GOT3 (cell line): ENCODE data around the gene CSKMT.
"Not testable (repeated sequence)": the region's sequence is repeated elsewhere in the genome, so short reads cannot be mapped to it uniquely, and the experiment has no call there.

Source experiments
- DNase-seq: peaks from one replicate; lab custom pipeline; 2025; ENCODE audit warnings: mixed read lengths; lab: John Stamatoyannopoulos, UW

The CSKMT gene, protein sequence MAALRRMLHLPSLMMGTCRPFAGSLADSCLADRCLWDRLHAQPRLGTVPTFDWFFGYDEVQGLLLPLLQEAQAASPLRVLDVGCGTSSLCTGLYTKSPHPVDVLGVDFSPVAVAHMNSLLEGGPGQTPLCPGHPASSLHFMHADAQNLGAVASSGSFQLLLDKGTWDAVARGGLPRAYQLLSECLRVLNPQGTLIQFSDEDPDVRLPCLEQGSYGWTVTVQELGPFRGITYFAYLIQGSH

DNA sequence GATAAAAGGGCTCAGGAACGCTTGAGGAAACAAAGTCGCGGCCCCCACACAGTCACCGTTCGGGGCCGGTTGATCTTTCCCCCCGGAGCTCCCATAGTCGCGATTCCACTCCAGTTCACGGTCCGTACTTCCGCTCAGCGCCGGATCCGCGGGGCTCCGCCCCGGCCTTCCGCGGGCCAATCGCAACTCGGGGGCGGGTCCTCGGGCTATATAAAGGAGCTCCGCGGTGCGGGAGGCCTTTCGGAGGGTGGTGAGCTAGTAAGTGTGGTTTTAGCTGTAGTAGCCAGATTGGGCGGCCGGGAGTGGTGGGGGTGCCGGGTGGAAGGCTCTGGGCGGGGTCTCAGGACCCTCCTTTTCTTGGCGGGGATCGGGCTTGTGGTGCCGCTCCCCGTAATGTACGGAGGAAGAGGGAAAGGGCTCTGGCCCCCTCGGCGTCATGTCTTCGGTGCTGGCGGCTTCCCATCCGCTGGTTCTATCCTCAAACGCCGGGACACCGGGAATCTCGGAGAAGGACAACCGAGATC, at the start of gene CSKMT, which contains the start of gene C11orf98:
TSS of gene CSKMT (plus strand) at position 238 of the 524 bp plus-strand sequence. CDS start 568 bp downstream, outside the sequence.
TSS of gene C11orf98 (minus strand) at position 136 of the 524 bp plus-strand sequence. CDS start at position 95, 41 bp downstream.
- peak; percentile 92 for DNase-seq

DNA sequence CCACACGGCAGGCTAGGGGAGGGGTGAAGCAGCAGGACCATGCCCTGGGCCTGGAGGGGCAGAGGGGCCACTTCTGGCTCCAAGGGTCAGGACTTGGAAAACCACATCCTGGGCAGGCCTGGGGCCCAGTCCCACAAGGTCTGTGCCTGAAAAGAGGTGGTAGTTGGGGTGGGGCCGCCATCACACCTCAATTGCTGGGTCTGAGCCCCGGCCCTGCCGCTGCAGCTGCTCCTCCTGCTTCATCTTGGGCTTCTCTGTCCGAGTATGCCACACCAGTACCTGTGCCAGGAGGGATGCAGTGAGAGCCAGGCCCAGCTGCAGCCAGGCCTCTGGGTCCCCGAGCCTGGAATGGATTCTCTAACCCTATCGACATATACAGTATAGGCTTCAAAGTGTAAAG, 49.6 kb upstream of the CSKMT start:
- DNase-seq: no peak

DNA sequence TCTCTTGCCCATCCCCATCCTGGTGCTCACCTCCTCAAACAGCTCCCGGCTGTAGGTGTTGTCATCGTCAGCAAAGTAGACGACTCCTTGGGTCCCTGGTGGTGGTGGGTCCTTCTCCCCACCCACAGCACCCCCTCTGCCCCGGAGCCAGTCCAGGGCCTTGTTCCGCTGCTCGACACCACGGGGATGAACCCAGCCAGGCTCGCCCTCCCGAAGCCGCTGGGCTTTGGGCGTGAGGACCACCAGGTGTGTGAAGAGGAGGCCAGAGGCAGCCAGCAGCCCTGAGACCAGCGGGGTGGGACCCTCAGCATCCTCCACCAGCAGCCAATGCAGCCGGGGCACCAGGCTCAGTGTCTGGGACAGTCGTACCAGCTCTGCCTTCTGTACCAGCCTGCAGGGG, 48.2 kb upstream of the CSKMT start:
- DNase-seq: not testable (repeated sequence)

DNA sequence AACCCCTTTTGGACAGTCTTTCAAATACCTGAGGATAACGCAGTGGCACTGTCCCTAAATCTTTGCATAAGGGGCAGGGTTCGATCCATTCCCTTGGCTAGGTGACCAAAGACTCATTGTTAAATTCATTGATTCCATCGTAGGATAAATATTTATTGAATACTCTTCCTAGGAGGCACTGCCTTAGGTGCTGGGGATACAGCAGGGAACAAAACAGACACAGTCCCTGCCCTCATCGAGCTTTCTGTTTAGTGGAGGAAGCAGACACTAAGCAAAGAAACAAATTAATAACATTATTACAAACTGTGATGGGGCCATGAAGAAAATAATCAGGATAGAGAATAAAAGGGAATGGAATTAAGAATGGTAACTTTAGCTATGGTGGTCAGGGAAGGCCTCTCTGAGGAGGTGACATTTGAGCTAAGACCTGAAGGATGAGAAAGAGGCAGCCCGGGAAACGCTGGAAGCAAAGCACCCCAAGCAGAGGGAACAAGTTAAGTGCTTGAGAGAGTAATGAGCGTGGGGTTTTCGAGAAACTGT, 44.0 kb upstream of the CSKMT start:
- no peak for DNase-seq

DNA sequence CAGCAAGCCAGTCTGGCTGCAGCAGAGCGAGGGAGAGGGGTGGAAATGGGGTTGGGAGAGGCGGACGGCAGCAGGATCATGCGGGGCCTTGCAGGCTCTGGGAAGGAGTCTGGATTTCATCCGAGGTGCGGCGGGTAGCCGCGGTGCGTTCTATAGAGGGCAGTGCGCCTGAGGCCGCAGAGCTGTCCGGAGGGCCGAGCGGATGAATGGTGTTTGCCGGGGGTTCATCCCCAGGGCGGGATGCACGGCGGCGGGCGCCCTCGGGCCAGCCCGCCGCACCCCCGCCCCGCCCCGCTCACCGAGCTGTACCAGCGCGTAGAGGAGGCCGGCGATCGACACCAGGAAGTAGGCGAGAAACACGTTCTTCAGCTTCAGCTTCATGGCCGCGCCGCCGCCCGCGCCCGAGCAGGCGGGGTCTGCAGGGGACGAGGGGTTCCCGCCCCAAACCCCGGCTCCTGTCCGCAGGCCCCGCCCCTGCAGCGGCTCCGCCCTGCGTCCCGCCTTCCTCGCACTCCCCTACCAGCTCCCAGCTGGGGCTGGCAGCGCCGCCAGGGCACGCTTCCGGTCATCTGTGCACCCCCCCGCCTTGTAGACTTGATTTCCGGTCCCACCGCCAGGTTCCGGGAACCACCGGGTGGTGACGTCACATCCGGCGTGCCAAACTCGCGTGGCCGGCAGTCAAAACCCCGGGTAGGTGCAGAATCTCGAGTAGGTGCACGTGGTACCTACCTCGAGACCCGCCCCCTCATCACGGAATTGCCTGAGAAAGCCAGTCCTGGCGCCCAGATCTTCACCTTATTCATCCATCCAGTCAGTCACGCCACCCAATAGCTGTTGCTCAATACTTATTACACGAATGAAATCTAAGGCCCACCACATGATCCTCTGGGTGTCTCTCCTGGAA, 43.3 kb upstream of the CSKMT start, which contains the start of gene B3GAT3:
TSS of gene B3GAT3 (minus strand) at position 420 of the 904 bp plus-strand sequence. CDS start at position 381, 39 bp downstream.
- DNase-seq: peak; percentile 96

DNA sequence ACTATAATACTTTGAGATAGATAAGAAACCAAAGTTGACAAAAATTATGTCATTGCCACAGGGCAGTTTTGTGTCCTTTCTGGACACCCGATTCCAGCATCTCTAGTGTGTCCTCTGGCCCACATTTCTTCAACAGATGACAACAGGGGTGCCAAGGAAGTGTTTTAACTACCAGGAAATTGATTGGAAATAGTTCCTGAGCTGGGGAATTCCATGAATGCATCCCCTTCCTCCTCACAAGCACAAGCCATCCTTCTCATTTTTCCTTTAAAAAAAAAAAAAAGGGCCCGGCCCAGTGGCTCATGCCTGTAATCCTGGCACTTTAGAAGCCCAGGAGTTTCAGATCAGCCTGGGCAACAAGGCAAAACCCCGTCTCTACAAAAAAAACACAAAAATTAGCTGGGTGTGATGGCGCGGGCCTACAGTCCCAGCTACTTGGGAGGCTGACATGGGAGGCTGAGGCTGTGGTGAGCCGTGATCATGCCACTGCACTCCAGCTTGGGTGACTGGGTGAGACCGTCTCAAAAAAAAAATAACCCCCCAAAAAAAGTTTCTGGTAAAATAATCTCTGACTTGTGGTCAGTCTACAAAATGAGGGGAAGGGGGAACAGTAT, 42.5 kb upstream of the CSKMT start:
- no peak for DNase-seq

DNA sequence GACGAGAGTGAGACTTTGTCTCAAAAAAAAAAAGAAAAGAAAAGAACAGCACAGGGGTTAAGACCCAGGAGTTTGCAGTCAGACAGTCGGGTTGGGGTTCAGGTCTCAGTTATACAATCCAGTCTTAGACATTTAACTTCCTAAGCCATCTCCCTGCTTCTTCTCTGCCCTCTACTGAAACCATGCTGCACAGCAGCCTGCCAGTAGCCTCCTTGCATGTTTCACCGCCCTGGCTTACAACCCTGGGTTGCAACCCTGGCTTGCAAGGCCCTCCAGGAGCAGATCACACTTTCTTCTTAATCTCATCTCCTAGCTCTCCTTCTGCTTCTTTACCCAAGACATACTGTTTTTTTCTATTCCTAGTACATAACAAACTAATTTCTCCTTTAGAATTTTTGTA, 37.4 kb upstream of the CSKMT start:
- DNase-seq: no peak

DNA sequence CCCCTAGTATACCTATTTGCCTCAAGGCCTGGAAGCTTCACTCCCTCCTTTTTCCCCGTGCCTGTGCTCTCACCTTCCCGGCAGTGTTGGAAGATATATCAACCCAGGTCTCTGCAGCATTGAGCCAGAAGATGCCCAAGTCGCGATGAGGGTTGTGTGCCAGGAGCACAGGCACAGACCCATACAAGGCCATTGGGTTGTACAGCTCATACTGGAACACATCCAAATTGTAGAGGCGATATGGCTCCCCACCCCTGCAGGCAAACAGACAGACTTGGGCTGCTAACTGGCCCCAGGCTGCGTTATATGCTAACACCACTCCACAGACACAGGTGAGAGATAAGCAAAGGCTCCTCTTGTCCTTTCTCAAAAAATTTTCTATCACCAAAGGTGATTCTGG, 32.6 kb upstream of the CSKMT start:
- no peak for DNase-seq

DNA sequence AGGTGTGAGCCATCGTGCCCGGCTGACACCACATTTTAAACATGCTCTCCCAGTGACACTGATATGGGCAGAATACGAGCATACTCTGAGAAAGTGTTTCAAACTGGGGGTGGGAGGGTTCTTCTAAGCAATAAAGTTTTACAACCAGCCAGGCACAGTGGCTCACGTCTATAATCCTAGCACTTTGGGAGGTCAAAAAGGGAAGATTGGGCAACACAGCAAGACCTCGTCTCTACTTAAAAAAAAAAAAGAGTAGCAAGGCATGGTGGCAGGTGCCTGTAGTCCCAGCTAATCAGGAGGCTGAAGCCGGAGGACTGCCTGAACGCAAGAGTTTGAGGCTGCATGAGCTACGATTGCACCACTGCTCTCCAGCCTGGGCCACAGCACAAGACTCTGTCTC, 20.9 kb upstream of the CSKMT start:
- no peak for DNase-seq

DNA sequence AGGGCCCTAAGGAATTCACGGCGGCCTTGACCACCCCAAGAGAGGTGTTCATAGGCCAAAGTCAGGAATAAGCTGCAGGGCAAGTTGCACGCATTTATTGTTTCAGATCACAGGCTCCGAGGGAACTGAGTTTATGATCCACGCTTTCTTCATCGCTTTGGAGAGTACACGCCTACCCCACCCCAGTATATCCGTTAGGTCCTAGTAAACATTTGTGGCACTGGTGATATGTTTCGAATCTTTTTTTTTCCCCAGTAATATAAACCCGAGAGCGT, 19.5 kb upstream of the CSKMT start:
- no peak for DNase-seq

DNA sequence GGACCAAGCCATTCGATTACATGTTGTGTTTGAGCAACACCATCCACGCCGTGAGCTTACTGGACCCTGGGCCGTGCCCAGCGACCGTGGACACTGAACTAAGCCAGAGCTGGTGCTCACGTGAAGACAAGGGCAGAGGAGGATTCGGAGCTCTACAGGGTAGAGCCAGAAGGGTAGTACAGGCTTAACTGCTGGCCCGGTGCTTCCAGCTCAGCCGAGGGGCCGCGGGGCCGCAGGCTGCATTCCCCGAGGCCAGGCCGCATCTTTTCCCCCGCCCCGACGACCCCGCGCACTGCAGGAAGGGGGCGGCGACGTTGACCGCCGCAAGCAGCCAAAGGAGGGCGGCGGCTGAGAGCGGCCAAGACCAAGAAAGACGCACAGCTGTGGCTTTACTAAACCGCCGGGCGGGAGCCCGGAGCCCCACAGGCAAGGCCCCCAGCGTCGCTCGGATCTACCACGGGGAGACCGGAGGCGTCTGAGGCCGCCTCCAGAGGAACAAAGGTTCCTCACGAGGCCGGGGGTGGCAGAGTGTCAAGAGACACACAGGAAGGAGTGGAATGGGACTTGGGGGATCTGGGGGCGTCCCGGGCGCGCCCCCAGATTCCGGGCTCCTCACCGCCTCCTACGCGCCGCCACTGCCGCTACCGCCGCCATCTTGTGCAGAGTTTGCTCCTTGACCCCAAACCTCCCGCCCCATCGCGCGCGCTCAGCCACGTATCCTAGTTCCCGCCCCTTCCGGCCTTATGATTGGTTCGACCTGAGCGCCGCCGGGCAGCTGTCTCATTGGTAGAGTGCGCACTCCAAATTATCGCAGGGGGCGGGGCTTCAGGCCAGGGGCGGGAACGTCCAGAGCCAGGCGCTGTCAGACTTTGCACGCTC, 18.9 kb upstream of the CSKMT start, which contains the start of gene GANAB:
TSS of gene GANAB (minus strand) at position 668 of the 879 bp plus-strand sequence. CDS start at position 654, 14 bp downstream.
- peak; percentile 92 for DNase-seq

DNA sequence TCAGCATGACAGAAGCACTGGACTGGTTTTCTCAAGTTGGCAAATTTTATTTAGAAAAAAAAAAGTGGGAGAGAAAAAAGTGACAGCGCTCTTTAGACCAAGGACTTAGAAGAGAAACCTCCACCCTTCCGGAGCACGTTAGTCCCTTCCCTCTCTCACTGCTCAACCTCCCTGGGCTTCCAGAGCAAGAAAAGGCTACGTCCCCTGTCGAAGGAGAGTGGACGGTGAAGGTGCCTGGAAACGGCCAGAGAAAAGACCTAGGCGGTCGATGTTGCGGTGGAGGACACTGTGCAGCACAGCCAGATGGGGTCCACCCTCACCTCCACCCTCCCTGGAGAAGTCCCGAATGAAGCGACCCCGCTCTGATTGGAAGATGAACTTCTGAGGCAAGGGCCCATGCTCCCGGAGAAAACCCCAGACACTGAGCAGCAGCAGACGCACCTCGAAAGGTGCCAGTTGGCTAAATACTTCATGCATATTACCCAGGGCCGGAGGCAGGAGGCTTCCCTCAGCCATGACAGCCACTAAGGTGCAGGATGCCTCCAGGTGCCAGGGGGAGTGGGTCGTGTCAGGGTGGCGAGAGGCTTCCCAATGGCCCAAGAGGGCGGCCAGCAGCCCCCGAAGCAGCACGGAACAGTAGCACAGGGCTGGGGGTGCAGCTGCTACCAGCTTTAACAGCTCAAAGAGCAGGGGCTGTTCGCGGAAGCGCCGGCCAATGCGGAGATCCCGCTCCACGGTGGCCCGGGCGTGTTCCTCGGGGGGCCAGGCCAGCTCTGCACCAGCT, 18.1 kb upstream of the CSKMT start:
- no peak for DNase-seq

DNA sequence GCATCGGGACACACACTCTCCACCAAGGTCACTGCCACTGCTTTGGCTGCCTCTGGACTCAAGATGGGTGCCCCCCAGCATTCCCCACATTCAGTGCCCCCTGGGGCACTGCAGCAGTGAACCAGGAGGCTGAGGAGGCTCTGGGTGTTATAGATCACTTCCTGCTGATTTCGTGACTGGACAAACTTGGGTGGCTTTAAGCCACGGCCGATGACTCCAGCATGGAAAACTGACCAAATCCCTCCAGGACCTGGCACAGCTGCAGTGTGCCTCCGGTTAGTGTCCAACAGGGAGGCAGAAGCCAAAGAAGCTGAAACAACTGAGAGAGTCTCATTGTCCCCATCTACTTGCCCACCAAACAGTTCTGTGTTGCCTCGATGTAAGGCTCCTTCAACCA, 17.5 kb upstream of the CSKMT start:
- DNase-seq: peak; percentile 22

DNA sequence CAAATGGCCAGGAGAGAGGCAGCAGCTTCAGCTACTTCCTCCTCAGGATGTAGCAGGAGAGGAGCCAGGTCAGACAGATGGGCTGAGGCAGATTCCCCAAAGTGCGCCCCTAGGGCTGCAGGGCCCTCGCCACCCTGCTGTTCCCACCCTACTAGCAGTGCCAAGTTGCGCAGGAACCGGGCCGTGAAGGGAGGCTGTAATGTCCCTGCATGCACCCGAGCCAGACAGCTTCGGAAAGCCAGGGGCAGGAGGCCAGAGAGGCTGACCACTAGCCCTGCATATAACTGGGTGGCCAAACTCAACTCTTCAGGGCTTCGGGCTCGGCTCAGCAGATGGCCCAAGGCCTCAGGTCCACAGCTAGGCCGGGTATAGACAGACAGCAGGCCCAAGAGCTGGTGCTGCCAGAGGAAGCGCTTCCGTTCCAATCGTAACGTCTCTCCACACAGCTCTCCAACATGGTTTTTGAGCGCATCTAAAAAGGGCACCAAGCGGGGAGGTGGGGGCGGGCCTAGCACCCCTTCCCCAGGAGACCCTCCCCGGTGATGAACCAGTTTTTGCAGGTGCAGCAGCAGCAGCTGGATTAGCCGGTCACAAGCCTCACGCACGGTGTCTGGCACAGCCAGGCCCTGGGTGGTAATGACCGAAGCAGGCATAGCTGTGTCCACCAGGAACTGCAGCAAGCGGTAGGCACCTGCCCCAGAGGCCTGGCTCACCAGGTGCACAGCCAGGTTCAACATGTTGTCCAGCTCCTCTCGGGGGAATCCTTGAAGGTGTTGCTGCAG, 16.7 kb upstream of the CSKMT start:
- no peak for DNase-seq

DNA sequence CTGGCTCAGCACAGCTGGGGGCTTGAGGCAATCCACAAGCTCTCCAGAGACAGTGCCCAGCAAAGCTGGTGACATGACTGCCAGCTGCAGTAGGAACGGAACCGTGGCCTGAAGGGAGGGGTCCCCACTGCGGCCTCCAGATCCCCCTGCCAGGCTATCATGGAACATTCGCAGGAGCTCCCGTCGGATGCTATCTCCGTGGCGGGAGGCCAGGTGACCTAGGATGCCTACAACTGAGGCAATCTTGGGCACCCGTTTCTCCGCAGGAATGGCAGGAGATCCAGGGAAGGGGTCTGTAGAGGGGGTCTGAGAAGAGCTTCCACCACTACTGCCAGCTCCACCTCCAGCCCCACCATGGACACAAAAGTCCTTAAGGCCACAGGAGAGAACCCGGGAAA, 16.1 kb upstream of the CSKMT start:
- DNase-seq: no peak

DNA sequence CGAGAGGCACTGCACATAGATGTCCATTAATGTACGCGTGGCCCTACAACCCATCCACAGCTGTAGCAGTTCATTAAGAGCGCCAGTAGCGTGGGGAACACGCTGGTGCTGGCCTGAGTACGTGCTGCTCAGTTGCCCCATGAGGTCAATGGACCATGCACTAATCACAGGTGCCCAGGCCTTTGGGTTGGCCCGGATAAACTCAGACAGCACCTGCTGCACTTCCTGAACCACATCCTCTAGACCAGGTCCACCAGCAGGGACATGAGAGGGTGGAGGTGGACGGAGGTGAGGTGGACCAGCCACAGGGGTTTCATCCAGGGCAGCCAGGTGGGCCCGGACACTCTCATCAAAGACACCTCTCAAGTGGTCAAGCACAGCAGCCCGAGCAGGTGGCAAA, 15.6 kb upstream of the CSKMT start:
- DNase-seq: no peak

DNA sequence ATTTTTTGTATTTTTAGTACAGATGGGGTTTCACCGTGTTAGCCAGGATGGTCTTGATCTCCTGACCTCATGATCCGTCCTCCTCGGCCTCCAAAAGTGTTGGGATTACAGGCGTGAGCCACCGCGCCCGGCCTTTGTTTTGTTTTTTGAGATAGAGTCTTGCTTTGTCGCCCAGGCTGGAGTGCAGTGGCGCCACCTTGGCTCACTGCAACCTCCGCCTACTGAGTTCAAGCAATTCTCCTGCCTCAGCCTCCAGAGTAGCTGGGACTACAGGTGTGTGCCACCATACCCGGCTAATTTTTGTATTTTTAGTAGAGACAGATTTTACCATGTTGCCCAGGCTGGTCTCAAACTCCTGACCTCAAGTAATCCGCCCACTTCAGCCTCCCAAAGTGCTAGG, 14.8 kb upstream of the CSKMT start:
- DNase-seq: not testable (repeated sequence)

DNA sequence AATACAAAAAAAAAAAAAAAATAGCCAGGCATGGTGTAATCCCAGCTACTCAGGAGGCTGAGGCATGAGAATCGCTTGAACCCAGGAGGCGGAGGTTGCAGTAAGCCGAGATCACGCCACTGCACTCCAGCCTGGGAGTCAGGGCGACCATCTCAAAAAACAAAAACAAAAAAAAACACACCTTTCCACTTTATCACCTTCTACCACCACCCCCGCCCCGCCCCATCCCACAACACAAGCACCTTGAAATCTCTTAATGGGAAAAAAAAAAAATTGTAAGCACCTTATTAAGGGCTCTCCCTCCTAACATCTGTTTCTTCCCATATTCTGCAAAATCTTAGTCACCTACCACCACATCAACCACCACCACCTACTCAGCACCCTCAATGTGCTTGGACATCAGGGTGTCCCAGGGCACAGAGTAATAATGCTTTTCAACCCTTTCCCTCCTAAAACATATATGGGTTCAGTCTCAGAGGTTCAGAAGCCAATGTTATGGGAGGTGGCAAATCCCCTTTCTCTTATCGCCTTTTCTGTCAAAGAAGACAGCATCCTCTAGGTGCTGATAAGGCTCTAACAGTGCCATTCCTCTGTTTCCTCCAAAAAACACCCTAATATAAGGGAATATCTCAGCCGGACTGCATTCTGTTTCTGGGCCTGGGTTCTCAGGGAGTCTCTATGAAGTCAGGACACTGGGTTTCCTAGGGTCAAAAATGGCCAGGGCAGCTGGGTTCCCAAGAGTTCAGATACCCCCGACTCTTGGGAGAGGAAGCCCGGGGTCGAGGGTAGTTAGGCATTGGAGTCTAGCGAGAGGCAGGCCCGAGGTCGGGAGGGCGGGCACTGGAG, 12.7 kb upstream of the CSKMT start:
- no peak for DNase-seq

DNA sequence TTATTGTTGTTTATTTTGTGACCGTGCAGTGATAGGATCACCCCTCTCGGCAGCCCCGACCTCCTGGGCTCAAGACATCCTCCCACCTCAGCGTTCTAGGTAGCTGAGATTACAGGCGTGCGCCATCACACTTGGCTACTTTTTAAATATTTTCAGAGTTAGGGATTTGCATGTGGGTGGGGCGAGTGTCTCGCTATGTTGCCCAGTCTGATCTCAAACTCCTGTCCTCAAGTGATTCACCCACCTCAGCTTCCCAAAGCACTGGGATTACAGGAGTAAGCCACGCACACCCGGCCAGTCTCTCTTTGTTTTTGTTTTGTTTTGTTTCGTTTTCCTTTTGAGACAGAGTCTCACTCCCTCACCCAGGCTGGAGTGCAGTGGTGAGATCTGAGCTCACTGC, 10.8 kb upstream of the CSKMT start:
- DNase-seq: no peak
